ENCODE results near the gene SH3TC1. TPM values are rescaled to one million over a fixed set of nuclear protein-coding genes. Genes with fewer than 3 reads are reported as not detected.

SH3TC1 gene
- total and polyA plus RNA-seq, 2 of the 8 experiments (the other 6 are each of a cell fraction or from before 2014, with no cell fraction given), result 0.15 TPM; not detected in 1

DNA sequence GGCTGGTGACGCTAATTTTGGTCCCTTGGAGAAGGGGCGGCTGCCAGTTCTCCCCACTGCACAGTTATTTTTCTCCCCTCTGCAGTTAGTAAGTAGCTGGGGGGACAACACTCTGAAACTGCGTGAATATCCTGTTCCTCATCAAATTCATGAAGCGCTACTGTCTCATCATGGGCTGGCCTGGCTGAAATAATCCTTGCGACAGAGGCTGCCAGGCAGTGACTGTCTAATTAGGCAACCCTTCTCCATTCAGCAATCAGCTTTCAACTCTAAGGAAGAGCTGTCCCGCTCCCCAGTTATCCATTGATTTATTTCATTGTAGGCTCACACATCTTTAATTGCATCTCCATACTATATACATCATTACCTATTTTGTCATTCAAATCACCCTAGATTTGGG, 8.2 kb downstream of the SH3TC1 start:
- no peak overlapping the region for H3K27ac ChIP-seq (ENCODE audit: low read depth, low read length)
- WGBS, 2 experiments (ENCODE audit: extremely low coverage in 1 of 2, insufficient coverage in 1 of 2, insufficient read length in 1 of 2, insufficient replicate concordance in 2 of 2, low coverage in 1 of 2, low lambda C conversion rate in 2 of 2, missing lambda C conversion rate in 1 of 2), result 85% methylated on average over 6 of the region's 6 CpGs; no CpG with 5 or more reads in 1 of the 2 experiments
- peaks cover 0 to 8% (median 0%) of the 10 kb centered on the region in 4 experiments; a peak in 3 of 7 replicates for H3K4me1 ChIP-seq (replicated peaks in 1 of 4; ENCODE audit: control insufficient read depth in 3 of 4, insufficient read depth in 4 of 4, low read length in 3 of 4)
- no peak overlapping the region for H3K4me2 ChIP-seq (ENCODE audit: insufficient read depth in 1 of 2, low read depth in 2 of 2, low read length in 2 of 2)
- no peak overlapping the region for H2AK5ac ChIP-seq (ENCODE audit: low read depth, low read length)
- ChIA-PET POLR2A (ENCODE audit: partially characterized antibody) (no interaction called here), CTCF (ENCODE audit: partially characterized antibody) (interaction anchor here (0.8 to 4.6 kb wide), 3 partner anchors 9 to 35 kb away, joined by 3 to 17 read pairs (median 6); no protein-coding TSS in a partner anchor)
- no peaks in the 10 kb centered on the region for H4K20me1 ChIP-seq (replicated peaks in 1 of 2; ENCODE audit: control insufficient read depth in 1 of 2, insufficient read depth in 2 of 2, low read length in 2 of 2)
- no peak overlapping the region for H2BK120ac ChIP-seq (replicated peaks; ENCODE audit: low read depth, low read length)
- H3K36me3 ChIP-seq (ENCODE audit: control insufficient read depth in 2 of 4, insufficient read depth in 4 of 4, low read length in 3 of 4), result no peaks in the 10 kb centered on the region
- no peaks in the 10 kb centered on the region for H3K9me3 ChIP-seq (ENCODE audit: insufficient read depth in 2 of 2, low read depth in 1 of 2, low read length in 1 of 2)
- no peaks in the 10 kb centered on the region for H3K79me2 ChIP-seq (ENCODE audit: control insufficient read depth in 1 of 2, insufficient read depth in 2 of 2, low read length in 2 of 2)
- H3K79me1 ChIP-seq (ENCODE audit: low read depth, low read length), result no peaks in the 10 kb centered on the region
- DNase-seq (ENCODE audit: low read depth in 1 of 2, low spot score in 2 of 2) (no peak), FAIRE-seq (no peak)
- no peak overlapping the region for H3K18ac ChIP-seq (ENCODE audit: extremely low read depth, low read length)
- no peak overlapping the region for H2BK15ac ChIP-seq (ENCODE audit: low read length)
- H3K23ac ChIP-seq (ENCODE audit: insufficient read length), result no peak overlapping the region
- no peak overlapping the region for H2BK12ac ChIP-seq (ENCODE audit: low read depth, low read length)
- H4K91ac ChIP-seq (replicated peaks; ENCODE audit: insufficient read length, low read length), result no peak overlapping the region
- H3K4ac ChIP-seq (replicated peaks; ENCODE audit: insufficient read length, low read depth, low read length), result no peak overlapping the region
- no peak overlapping the region for H4K8ac ChIP-seq (ENCODE audit: extremely low read depth, insufficient read depth, low read length)
- H3K4me3 ChIP-seq (ENCODE audit: extremely low read depth in 1 of 4, insufficient read depth in 2 of 4, low read depth in 3 of 4, low read length in 4 of 4), result no peak overlapping the region
- H3K56ac ChIP-seq (replicated peaks; ENCODE audit: insufficient read length, low read depth, low read length), result no peak overlapping the region
- no peak overlapping the region for H2AFZ ChIP-seq (ENCODE audit: low read length)
- no peaks in the 10 kb centered on the region for H3K27me3 ChIP-seq (replicated peaks in 1 of 4; ENCODE audit: control insufficient read depth in 3 of 4, extremely low read depth in 1 of 4, insufficient read depth in 3 of 4, low read length in 3 of 4)
- no peak overlapping the region for H3K9ac ChIP-seq (replicated peaks in 1 of 4; ENCODE audit: extremely low read depth in 1 of 4, low read depth in 3 of 4, low read length in 3 of 4)
- H3K23me2 ChIP-seq (ENCODE audit: low read depth, low read length), result no peaks in the 10 kb centered on the region; the same call in 1 of the 2 replicates
- no peak overlapping the region for H3K14ac ChIP-seq (ENCODE audit: insufficient read length)
- H4K5ac ChIP-seq (ENCODE audit: insufficient read length, low read depth, low read length), result no peak overlapping the region
- no peak overlapping the region for H2BK20ac ChIP-seq (ENCODE audit: low read length)
- no peak overlapping the region for H2BK5ac ChIP-seq (ENCODE audit: low read depth, low read length)
- TF ChIP-seq, protein P1, sequence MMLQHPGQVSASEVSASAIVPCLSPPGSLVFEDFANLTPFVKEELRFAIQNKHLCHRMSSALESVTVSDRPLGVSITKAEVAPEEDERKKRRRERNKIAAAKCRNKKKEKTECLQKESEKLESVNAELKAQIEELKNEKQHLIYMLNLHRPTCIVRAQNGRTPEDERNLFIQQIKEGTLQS (IDR thresholded peaks at IDR 0.05; ENCODE audit: insufficient read depth, low read depth, low read length), result no peak
- no peak for TF ChIP-seq HDAC6 (IDR thresholded peaks at IDR 0.05; ENCODE audit: low read depth, low read length)
- TF ChIP-seq, protein P2, sequence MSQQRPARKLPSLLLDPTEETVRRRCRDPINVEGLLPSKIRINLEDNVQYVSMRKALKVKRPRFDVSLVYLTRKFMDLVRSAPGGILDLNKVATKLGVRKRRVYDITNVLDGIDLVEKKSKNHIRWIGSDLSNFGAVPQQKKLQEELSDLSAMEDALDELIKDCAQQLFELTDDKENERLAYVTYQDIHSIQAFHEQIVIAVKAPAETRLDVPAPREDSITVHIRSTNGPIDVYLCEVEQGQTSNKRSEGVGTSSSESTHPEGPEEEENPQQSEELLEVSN (IDR thresholded peaks at IDR 0.05), result no peak
- TF ChIP-seq, protein P3, sequence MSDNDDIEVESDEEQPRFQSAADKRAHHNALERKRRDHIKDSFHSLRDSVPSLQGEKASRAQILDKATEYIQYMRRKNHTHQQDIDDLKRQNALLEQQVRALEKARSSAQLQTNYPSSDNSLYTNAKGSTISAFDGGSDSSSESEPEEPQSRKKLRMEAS (IDR thresholded peaks at IDR 0.05), result no peak
- TF ChIP-seq NANOG (IDR thresholded peaks at IDR 0.05; ENCODE audit: insufficient read depth, low read depth, low read length, poor library complexity, severe bottlenecking), result no peak
- TF ChIP-seq JUN (IDR thresholded peaks at IDR 0.05; ENCODE audit: low read depth, low read length), result no peak
- no peak for TF ChIP-seq CEBPB (IDR thresholded peaks at IDR 0.05; ENCODE audit: low read depth, low read length)
- TF ChIP-seq TEAD4 (IDR thresholded peaks at IDR 0.05; ENCODE audit: low read depth, low read length), result no peak
- no peak for TF ChIP-seq RXRA (IDR thresholded peaks at IDR 0.05; ENCODE audit: insufficient read depth, low read depth, low read length)
- no peak for TF ChIP-seq JUND (IDR thresholded peaks at IDR 0.05; ENCODE audit: low read length)
- TF ChIP-seq RNF2 (IDR thresholded peaks at IDR 0.05; ENCODE audit: borderline replicate concordance, low read depth, low read length, missing control alignments, poor library complexity, severe bottlenecking), result no peak
- TF ChIP-seq SIN3A (conservative IDR thresholded peaks at IDR 0.05 in 1 of 2, IDR thresholded peaks at IDR 0.05 in 1 of 2; ENCODE audit: low read depth in 1 of 2, low read length in 2 of 2), result no peak
